ENCODE results near the gene CNBP. TPM values are rescaled to one million over a fixed set of nuclear protein-coding genes. Genes with fewer than 3 reads are reported as not detected.

Gene CNBP
- total and polyA plus RNA-seq, 2 of the 13 experiments (the other 11 are each of a cell fraction or from before 2014, with no cell fraction given), result 282 to 354 TPM

DNA sequence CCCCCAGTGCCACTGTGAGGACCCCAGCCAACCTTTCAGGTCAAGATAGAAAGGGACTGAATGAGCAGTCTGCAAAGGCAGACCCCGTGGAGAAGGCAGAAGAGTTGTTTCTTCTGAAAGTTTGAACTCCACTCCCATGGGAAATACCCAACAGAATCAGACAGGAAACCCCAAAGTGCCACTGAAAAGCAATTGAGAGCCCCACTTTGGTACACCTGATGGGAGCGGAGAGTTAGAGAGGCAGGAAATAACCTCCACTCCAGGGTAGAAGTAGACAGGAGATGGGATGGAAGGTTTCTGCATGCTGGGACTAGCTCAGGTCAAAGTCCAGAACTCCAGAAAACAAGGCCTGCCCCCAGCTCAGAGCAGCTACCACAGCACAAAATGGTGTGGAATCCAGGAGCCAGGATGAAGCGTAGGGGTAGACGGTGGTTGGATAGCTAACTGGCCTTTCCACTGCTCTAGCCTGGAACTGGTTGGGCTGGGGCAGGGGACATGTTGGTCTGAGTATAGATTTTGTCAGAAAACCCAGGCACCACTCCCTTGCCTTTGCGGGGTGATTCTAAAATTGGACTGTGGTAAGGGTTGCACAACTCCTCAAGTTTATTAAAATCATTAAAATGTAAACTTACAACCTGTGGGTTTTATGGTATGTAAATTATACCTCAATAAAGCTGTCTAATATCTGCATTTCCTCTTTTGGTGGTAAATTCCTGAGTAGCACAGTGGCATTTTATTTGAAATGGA is 60.2 kb downstream of the CNBP start (continued):
- TF ChIP-seq, protein P1, sequence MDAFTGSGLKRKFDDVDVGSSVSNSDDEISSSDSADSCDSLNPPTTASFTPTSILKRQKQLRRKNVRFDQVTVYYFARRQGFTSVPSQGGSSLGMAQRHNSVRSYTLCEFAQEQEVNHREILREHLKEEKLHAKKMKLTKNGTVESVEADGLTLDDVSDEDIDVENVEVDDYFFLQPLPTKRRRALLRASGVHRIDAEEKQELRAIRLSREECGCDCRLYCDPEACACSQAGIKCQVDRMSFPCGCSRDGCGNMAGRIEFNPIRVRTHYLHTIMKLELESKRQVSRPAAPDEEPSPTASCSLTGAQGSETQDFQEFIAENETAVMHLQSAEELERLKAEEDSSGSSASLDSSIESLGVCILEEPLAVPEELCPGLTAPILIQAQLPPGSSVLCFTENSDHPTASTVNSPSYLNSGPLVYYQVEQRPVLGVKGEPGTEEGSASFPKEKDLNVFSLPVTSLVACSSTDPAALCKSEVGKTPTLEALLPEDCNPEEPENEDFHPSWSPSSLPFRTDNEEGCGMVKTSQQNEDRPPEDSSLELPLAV (CRISPR knock-in tag; conservative IDR thresholded peaks at IDR 0.05; ENCODE audit: low read depth), result no peak
- TF ChIP-seq, protein P2, sequence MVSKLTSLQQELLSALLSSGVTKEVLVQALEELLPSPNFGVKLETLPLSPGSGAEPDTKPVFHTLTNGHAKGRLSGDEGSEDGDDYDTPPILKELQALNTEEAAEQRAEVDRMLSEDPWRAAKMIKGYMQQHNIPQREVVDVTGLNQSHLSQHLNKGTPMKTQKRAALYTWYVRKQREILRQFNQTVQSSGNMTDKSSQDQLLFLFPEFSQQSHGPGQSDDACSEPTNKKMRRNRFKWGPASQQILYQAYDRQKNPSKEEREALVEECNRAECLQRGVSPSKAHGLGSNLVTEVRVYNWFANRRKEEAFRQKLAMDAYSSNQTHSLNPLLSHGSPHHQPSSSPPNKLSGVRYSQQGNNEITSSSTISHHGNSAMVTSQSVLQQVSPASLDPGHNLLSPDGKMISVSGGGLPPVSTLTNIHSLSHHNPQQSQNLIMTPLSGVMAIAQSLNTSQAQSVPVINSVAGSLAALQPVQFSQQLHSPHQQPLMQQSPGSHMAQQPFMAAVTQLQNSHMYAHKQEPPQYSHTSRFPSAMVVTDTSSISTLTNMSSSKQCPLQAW (CRISPR knock-in tag; IDR thresholded peaks at IDR 0.05), result no peak
- TF ChIP-seq SIX4 (CRISPR knock-in tag; IDR thresholded peaks at IDR 0.05) (no peak), ZNF549 (CRISPR knock-in tag; IDR thresholded peaks at IDR 0.05) (no peak), U2AF1 (optimal IDR thresholded peaks at IDR 0.05; ENCODE audit: low read depth, low read length) (no peak), ZC3H4 (CRISPR knock-in tag; IDR thresholded peaks at IDR 0.05; ENCODE audit: borderline replicate concordance) (no peak), ZNF550 (CRISPR knock-in tag; IDR thresholded peaks at IDR 0.05; ENCODE audit: borderline replicate concordance) (no peak), NPAS2 (CRISPR knock-in tag; IDR thresholded peaks at IDR 0.05; ENCODE audit: borderline replicate concordance) (no peak), FOXK2 (IDR thresholded peaks at IDR 0.05) (no peak), ZNF747 (CRISPR knock-in tag; IDR thresholded peaks at IDR 0.05; ENCODE audit: borderline replicate concordance) (no peak), ZNF205 (CRISPR knock-in tag; IDR thresholded peaks at IDR 0.05) (no peak), ZSCAN12 (CRISPR knock-in tag; IDR thresholded peaks at IDR 0.05) (no peak), ZNF121 (CRISPR knock-in tag; IDR thresholded peaks at IDR 0.05) (no peak), TRIM24 (CRISPR knock-in tag; IDR thresholded peaks at IDR 0.05) (no peak), ZNF7 (CRISPR knock-in tag; IDR thresholded peaks at IDR 0.05) (no peak), CCDC6 (CRISPR knock-in tag; IDR thresholded peaks at IDR 0.05) (no peak), ZNF644 (CRISPR knock-in tag; IDR thresholded peaks at IDR 0.05; ENCODE audit: low read depth) (peak; percentile 86), ZNF253 (CRISPR knock-in tag; IDR thresholded peaks at IDR 0.05; ENCODE audit: borderline replicate concordance) (no peak)
- TF ChIP-seq, protein P3, sequence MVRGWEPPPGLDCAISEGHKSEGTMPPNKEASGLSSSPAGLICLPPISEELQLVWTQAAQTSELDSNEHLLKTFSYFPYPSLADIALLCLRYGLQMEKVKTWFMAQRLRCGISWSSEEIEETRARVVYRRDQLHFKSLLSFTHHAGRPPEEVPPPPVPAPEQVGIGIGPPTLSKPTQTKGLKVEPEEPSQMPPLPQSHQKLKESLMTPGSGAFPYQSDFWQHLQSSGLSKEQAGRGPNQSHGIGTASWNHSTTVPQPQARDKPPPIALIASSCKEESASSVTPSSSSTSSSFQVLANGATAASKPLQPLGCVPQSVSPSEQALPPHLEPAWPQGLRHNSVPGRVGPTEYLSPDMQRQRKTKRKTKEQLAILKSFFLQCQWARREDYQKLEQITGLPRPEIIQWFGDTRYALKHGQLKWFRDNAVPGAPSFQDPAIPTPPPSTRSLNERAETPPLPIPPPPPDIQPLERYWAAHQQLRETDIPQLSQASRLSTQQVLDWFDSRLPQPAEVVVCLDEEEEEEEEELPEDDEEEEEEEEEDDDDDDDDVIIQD (CRISPR knock-in tag; IDR thresholded peaks at IDR 0.05; ENCODE audit: low read depth), result 0 out of 2 replicates have a peak, but pooled peaks have one; percentile 45
- TF ChIP-seq, protein P4, sequence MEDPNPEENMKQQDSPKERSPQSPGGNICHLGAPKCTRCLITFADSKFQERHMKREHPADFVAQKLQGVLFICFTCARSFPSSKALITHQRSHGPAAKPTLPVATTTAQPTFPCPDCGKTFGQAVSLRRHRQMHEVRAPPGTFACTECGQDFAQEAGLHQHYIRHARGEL (CRISPR knock-in tag; IDR thresholded peaks at IDR 0.05), result no peak
- TF ChIP-seq, protein P5, sequence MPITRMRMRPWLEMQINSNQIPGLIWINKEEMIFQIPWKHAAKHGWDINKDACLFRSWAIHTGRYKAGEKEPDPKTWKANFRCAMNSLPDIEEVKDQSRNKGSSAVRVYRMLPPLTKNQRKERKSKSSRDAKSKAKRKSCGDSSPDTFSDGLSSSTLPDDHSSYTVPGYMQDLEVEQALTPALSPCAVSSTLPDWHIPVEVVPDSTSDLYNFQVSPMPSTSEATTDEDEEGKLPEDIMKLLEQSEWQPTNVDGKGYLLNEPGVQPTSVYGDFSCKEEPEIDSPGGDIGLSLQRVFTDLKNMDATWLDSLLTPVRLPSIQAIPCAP (CRISPR knock-in tag; IDR thresholded peaks at IDR 0.05; ENCODE audit: low read depth), result no peak
- TF ChIP-seq, protein P6, sequence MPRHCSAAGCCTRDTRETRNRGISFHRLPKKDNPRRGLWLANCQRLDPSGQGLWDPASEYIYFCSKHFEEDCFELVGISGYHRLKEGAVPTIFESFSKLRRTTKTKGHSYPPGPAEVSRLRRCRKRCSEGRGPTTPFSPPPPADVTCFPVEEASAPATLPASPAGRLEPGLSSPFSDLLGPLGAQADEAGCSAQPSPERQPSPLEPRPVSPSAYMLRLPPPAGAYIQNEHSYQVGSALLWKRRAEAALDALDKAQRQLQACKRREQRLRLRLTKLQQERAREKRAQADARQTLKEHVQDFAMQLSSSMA (CRISPR knock-in tag; IDR thresholded peaks at IDR 0.05), result no peak
- TF ChIP-seq, protein P7, sequence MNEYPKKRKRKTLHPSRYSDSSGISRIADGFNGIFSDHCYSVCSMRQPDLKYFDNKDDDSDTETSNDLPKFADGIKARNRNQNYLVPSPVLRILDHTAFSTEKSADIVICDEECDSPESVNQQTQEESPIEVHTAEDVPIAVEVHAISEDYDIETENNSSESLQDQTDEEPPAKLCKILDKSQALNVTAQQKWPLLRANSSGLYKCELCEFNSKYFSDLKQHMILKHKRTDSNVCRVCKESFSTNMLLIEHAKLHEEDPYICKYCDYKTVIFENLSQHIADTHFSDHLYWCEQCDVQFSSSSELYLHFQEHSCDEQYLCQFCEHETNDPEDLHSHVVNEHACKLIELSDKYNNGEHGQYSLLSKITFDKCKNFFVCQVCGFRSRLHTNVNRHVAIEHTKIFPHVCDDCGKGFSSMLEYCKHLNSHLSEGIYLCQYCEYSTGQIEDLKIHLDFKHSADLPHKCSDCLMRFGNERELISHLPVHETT (CRISPR knock-in tag; conservative IDR thresholded peaks at IDR 0.05), result no peak

All from HepG2 (cell line).